GM12878 (cell line): ENCODE measurements around the gene CSRNP2. TPM values are rescaled to one million over a fixed set of nuclear protein-coding genes. Genes with fewer than 3 reads are reported as not detected.

Experiments
- ATAC-seq: fragments of 200-7000 bp; cut with Tn5 transposase; 3 replicates; pipeline ENCODE4 v1.9.1; 2020; ENCODE audit warnings: mild to moderate bottlenecking, moderate library complexity
- BruUV-seq: library from RNA; stranded (reverse); fragments of 400-500 nt; replicated peaks from 2 replicates; lab custom pipeline; 2021; lab: Mats Ljungman, UMichigan
- CTCF ChIA-PET: fragments of 300-600 bp; sonication (Branson Sonifier 250); formaldehyde crosslinking; extraction: SDS; loops from one replicate; lab custom pipeline; 2021; ENCODE audit warnings: inconsistent platforms; lab: Yijun Ruan, JAX
- POLR2A ChIA-PET: fragments of 350-600 bp; formaldehyde crosslinking; extraction: SDS; loops from one replicate; lab custom pipeline; 2021; ENCODE audit warnings: inconsistent platforms; lab: Charles Lee
- RAD21 ChIA-PET: fragments of 300-600 bp; sonication (Branson Sonifier 250); formaldehyde crosslinking; loops from one replicate; lab custom pipeline; 2023; ENCODE audit warnings: antibody characterized with exemption; ENCODE audit not compliant: unreplicated experiment; lab: Charles Lee
- SMC1A ChIA-PET: fragments of 300-600 bp; sonication (Branson Sonifier 250); formaldehyde crosslinking; loops from one replicate; lab custom pipeline; 2023; ENCODE audit not compliant: unreplicated experiment, uncharacterized antibody; lab: Charles Lee
- DNase-seq: peaks from one replicate; pipeline ENCODE4 v3.0.0-alpha.2; 2011; ENCODE audit warnings: low read depth, low spot score
- FAIRE-seq: peaks from 3 replicates; lab custom pipeline; 2011; peaks lifted over from hg19 to GRCh38; lab: Jason Lieb, UNC
- H2AFZ ChIP-seq: 2 replicates; pipeline ENCODE4 v1.6.0; 2011; ENCODE audit warnings: low read depth, low read length, control low read depth; ENCODE audit not compliant: control insufficient read depth
- H3K27ac ChIP-seq: 2 replicates; pipeline ENCODE4 v1.5.1; 2011; ENCODE audit warnings: control low read depth; ENCODE audit not compliant: control insufficient read depth, insufficient read depth
- H3K27me3 ChIP-seq, 2 experiments: replicated peaks in 1 of 2; 2 replicates each; pipeline versions ENCODE4 v1.6.0 to v1.6.1; 2011; ENCODE audit warnings: low read length in 1 of 2; ENCODE audit not compliant: control insufficient read depth in 2 of 2, insufficient read depth in 2 of 2
- H3K36me3 ChIP-seq, 2 experiments: 2 replicates each; pipeline ENCODE4 v1.5.1; 2011; ENCODE audit warnings: low read length in 1 of 2; ENCODE audit not compliant: control insufficient read depth in 2 of 2, insufficient read depth in 2 of 2
- H3K4me1 ChIP-seq: 2 replicates; pipeline ENCODE4 v1.6.1; 2011; ENCODE audit warnings: mild to moderate bottlenecking, low read length, moderate library complexity, mixed read lengths; ENCODE audit not compliant: control insufficient read depth, insufficient read depth
- H3K4me2 ChIP-seq: 2 replicates; pipeline ENCODE4 v1.6.0; 2011; ENCODE audit warnings: control low read depth; ENCODE audit not compliant: control insufficient read depth, insufficient read depth
- H3K4me3 ChIP-seq: fragments of 200-600 bp; sonication (generic); 2 replicates; pipeline ENCODE4 v1.5.1; 2016
- H3K79me2 ChIP-seq: 2 replicates; pipeline ENCODE4 v1.6.0; 2011; ENCODE audit warnings: low read length; ENCODE audit not compliant: control insufficient read depth, insufficient read depth
- H3K9ac ChIP-seq: 2 replicates; pipeline ENCODE4 v1.8.0; 2011; ENCODE audit warnings: low read length, control low read depth, mixed read lengths; ENCODE audit not compliant: control insufficient read depth, insufficient read depth
- H3K9me3 ChIP-seq: replicated peaks from 3 replicates; pipeline ENCODE4 v1.5.1; 2011; ENCODE audit warnings: mild to moderate bottlenecking, low read length; ENCODE audit not compliant: control insufficient read depth, insufficient read depth
- H4K20me1 ChIP-seq: 2 replicates; pipeline ENCODE4 v1.6.0; 2011; ENCODE audit not compliant: control insufficient read depth, insufficient read depth
- IKZF1 ChIP-seq: fragments of 450-650 bp; conservative IDR thresholded peaks from 2 replicates; pipeline ENCODE4 v1.6.1; 2017; ENCODE audit warnings: antibody characterized with exemption, mild to moderate bottlenecking
- JUNB ChIP-seq: IDR thresholded peaks from 2 replicates; pipeline ENCODE4 v1.6.1; 2016; ENCODE audit warnings: antibody characterized with exemption, mild to moderate bottlenecking
- MTA3 ChIP-seq: IDR thresholded peaks from 2 replicates; pipeline ENCODE4 v1.6.1; 2012; ENCODE audit warnings: low read length, inconsistent platforms, borderline replicate concordance
- SREBF2 ChIP-seq: IDR thresholded peaks from 2 replicates; pipeline ENCODE4 v1.6.1; 2012; ENCODE audit warnings: mild to moderate bottlenecking, low read length
- WGBS: methylation state at CpG from one replicate; pipeline ENCODE4 v1.1.6; 2016; ENCODE audit warnings: low lambda C conversion rate; ENCODE audit not compliant: insufficient replicate concordance, insufficient coverage; ENCODE audit errors: missing lambda C conversion rate; 5-methylcytosine and 5-hydroxymethylcytosine counted together
- in situ Hi-C: fragments of 300-500 bp; cut with MboI; formaldehyde crosslinking; loops from 9 replicates; pipeline ENCODE4 v1.14.3; 2018; ENCODE audit warnings: mixed read lengths
- intact Hi-C: fragments of 100-400 bp; cut with micrococcal nuclease; formaldehyde crosslinking; loops from one replicate; pipeline ENCODE4 v1.14.2; 2022; ENCODE audit not compliant: unreplicated experiment
- polyA plus RNA-seq, 11 experiments: library from polyadenylated mRNA; depleted of rRNA in 4 of 11; unstranded in 6 of 11; stranded (reverse) in 5 of 11; fragments of >200 nt; fragmentation: Nextera tagmentation in 4 of 11; fragmentation: Illumina TruSeq in 1 of 11; extraction: Ambion mirVana in 4 of 11; extraction: Trizol in 1 of 11; gene quantifications; 1 replicate in 1 of 11; 2 replicates in 10 of 11; pipeline versions ENCODE4 v1.2.1 to v1.2.3, GENCODE V29; 2011 to 2016; ENCODE audit warnings: inconsistent platforms in 2 of 11, missing spikeins in 2 of 11, low read depth in 1 of 11
- small RNA-seq: library from RNA; depleted of rRNA; stranded (forward); fragments of <200 nt; gene quantifications from one replicate; pipeline ENCODE3, GENCODE V24; 2014
- total RNA-seq, 4 experiments: library from RNA; depleted of rRNA in 3 of 4; stranded (reverse); fragments of >200 nt in 3 of 4; fragmentation: Illumina TruSeq in 1 of 4; extraction: Trizol in 1 of 4; gene quantifications; 2 replicates each; pipeline versions ENCODE4 v1.2.1 to v1.2.3, GENCODE V29; 2013 to 2021

CSRNP2 gene
- total and polyA plus RNA-seq, 10 of the 15 experiments (the other 5 are each of a cell fraction or from before 2014, with no cell fraction given) = 1.2 to 12.1 (median 6.3) TPM

- no peak for FAIRE-seq
- CTCF ChIA-PET = interaction anchor here (0.7 kb wide), 1 partner anchor 241 kb away, joined by 3 read pairs; no protein-coding TSS in a partner anchor
- POLR2A ChIA-PET = interaction anchor here (0.6 to 1.2 kb wide), 2 partner anchors 9 to 10 kb away, joined by 5 to 7 read pairs; no protein-coding TSS in a partner anchor
- no TSS peak for BruUV-seq
- TF ChIP-seq IKZF1 = no peak
- TF ChIP-seq MTA3 = no peak
- no peak for TF ChIP-seq JUNB
- no peak for TF ChIP-seq SREBF2
- RAD21 ChIA-PET = no interaction called here
- no peaks in the 10 kb centered on the region for H4K20me1 ChIP-seq
- no peaks in the 10 kb centered on the region; the same call in 1 of the 2 replicates for H3K79me2 ChIP-seq
- H3K4me2 ChIP-seq = no peak overlapping the region
- 98% methylated on average over 4 of the region's 4 CpGs for WGBS
- intact Hi-C loops (no loop called here), in situ Hi-C loops (no loop called here)
- SMC1A ChIA-PET = interaction anchor here (2.8 kb wide), 1 partner anchor 10 kb away, joined by 13 read pairs; no protein-coding TSS in a partner anchor
- H3K27me3 ChIP-seq = no peaks in the 10 kb centered on the region
- H3K4me3 ChIP-seq = no peak overlapping the region
- no peak overlapping the region for H3K9ac ChIP-seq
- H3K9me3 ChIP-seq = no peaks in the 10 kb centered on the region
- peaks cover 0 to 2% of the 10 kb centered on the region in 2 experiments; a peak in 2 of 4 replicates for H3K36me3 ChIP-seq
- no peak for DNase-seq
- ATAC-seq = no peak
- no peaks in the 10 kb centered on the region; the same call in 1 of the 2 replicates for H3K4me1 ChIP-seq
- no peak overlapping the region for H3K27ac ChIP-seq
- H2AFZ ChIP-seq = no peak overlapping the region
Measured at GRCh38 chr12:51011955-51012354, 71.4 kb downstream of the CSRNP2 start.

Small RNAs within 50 kb of the gene (small RNA-seq; reads per million reads assigned to genes)
- not detected for gene RNU6-1273P
- gene RNU6-87P = not detected

Other genes starting within 250 kb of the CSRNP2 start
Only the 7 nearest of the 9 such genes appear.
- not detected in 2 replicates for gene HIGD1C, start 131.1 kb downstream of the CSRNP2 start, total RNA-seq (2014; rRNA removed)
- not detected in 2 replicates for gene HIGD1C, start 131.1 kb downstream of the CSRNP2 start, total RNA-seq (2014; rRNA removed; fragmentation: Illumina TruSeq; extraction: Trizol)
- not detected in 2 replicates for gene HIGD1C, start 131.1 kb downstream of the CSRNP2 start, total RNA-seq (2021)
- gene HIGD1C, start 131.1 kb downstream of the CSRNP2 start, polyA plus RNA-seq (2011; rRNA removed) = not detected in 2 replicates
- not detected in 2 replicates for gene HIGD1C, start 131.1 kb downstream of the CSRNP2 start, polyA plus RNA-seq (2014; fragmentation: Illumina TruSeq; extraction: Trizol)
- gene HIGD1C, start 131.1 kb downstream of the CSRNP2 start, polyA plus RNA-seq (2014; fragmentation: Nextera tagmentation; extraction: Ambion mirVana) = not detected
- not detected in 2 replicates for gene HIGD1C, start 131.1 kb downstream of the CSRNP2 start, polyA plus RNA-seq (2014; rRNA removed)
- not detected for gene HIGD1C, start 131.1 kb downstream of the CSRNP2 start, polyA plus RNA-seq (2016; fragmentation: Nextera tagmentation; extraction: Ambion mirVana)
- gene SLC11A2, start 57.2 kb downstream of the CSRNP2 start, total RNA-seq (2014; rRNA removed) = 22.1 and 22.2 TPM in 2 replicates
- gene SLC11A2, start 57.2 kb downstream of the CSRNP2 start, total RNA-seq (2014; rRNA removed; fragmentation: Illumina TruSeq; extraction: Trizol) = 15.2 and 17.7 TPM in 2 replicates
- gene SLC11A2, start 57.2 kb downstream of the CSRNP2 start, total RNA-seq (2021) = 13.4 and 19.0 TPM in 2 replicates
- gene SLC11A2, start 57.2 kb downstream of the CSRNP2 start, polyA plus RNA-seq (2011; rRNA removed) = 27.5 and 29.4 TPM in 2 replicates
- 15.1 and 21.3 TPM in 2 replicates for gene SLC11A2, start 57.2 kb downstream of the CSRNP2 start, polyA plus RNA-seq (2014; fragmentation: Illumina TruSeq; extraction: Trizol)
- 1 to 10 TPM; 6.2 to 9.0 TPM for gene SLC11A2, start 57.2 kb downstream of the CSRNP2 start, polyA plus RNA-seq (2014; fragmentation: Nextera tagmentation; extraction: Ambion mirVana)
- gene SLC11A2, start 57.2 kb downstream of the CSRNP2 start, polyA plus RNA-seq (2014; rRNA removed) = 16.0 and 19.3 TPM in 2 replicates
- gene SLC11A2, start 57.2 kb downstream of the CSRNP2 start, polyA plus RNA-seq (2016; fragmentation: Nextera tagmentation; extraction: Ambion mirVana) = 10 to 100 TPM; 14.5 to 15.9 TPM
- 59.9 and 72.0 TPM in 2 replicates for gene LETMD1, start 35.3 kb downstream of the CSRNP2 start, total RNA-seq (2014; rRNA removed)
- 54.9 and 58.3 TPM in 2 replicates for gene LETMD1, start 35.3 kb downstream of the CSRNP2 start, total RNA-seq (2014; rRNA removed; fragmentation: Illumina TruSeq; extraction: Trizol)
- gene LETMD1, start 35.3 kb downstream of the CSRNP2 start, total RNA-seq (2021) = 44.7 and 48.1 TPM in 2 replicates
- gene LETMD1, start 35.3 kb downstream of the CSRNP2 start, polyA plus RNA-seq (2011; rRNA removed) = 115 and 116 TPM in 2 replicates
- 91.2 and 91.8 TPM in 2 replicates for gene LETMD1, start 35.3 kb downstream of the CSRNP2 start, polyA plus RNA-seq (2014; fragmentation: Illumina TruSeq; extraction: Trizol)
- 10 to 100 TPM; 36.5 to 37.1 TPM for gene LETMD1, start 35.3 kb downstream of the CSRNP2 start, polyA plus RNA-seq (2014; fragmentation: Nextera tagmentation; extraction: Ambion mirVana)
- gene LETMD1, start 35.3 kb downstream of the CSRNP2 start, polyA plus RNA-seq (2014; rRNA removed) = 79.0 and 82.6 TPM in 2 replicates
- 10 to 100 TPM; 30.3 to 33.7 TPM for gene LETMD1, start 35.3 kb downstream of the CSRNP2 start, polyA plus RNA-seq (2016; fragmentation: Nextera tagmentation; extraction: Ambion mirVana)
- gene TFCP2, start 89.5 kb upstream of the CSRNP2 start, total RNA-seq (2014; rRNA removed) = 13.4 and 14.0 TPM in 2 replicates
- 13.0 and 13.9 TPM in 2 replicates for gene TFCP2, start 89.5 kb upstream of the CSRNP2 start, total RNA-seq (2014; rRNA removed; fragmentation: Illumina TruSeq; extraction: Trizol)
- gene TFCP2, start 89.5 kb upstream of the CSRNP2 start, total RNA-seq (2021) = 22.3 and 24.3 TPM in 2 replicates
- 25.1 and 26.3 TPM in 2 replicates for gene TFCP2, start 89.5 kb upstream of the CSRNP2 start, polyA plus RNA-seq (2011; rRNA removed)
- gene TFCP2, start 89.5 kb upstream of the CSRNP2 start, polyA plus RNA-seq (2014; fragmentation: Illumina TruSeq; extraction: Trizol) = 29.7 and 44.0 TPM in 2 replicates
- 1 to 10 TPM; 5.8 to 9.4 TPM for gene TFCP2, start 89.5 kb upstream of the CSRNP2 start, polyA plus RNA-seq (2014; fragmentation: Nextera tagmentation; extraction: Ambion mirVana)
- gene TFCP2, start 89.5 kb upstream of the CSRNP2 start, polyA plus RNA-seq (2014; rRNA removed) = 18.9 and 19.7 TPM in 2 replicates
- gene TFCP2, start 89.5 kb upstream of the CSRNP2 start, polyA plus RNA-seq (2016; fragmentation: Nextera tagmentation; extraction: Ambion mirVana) = 10 to 100 TPM; 12.1 to 15.0 TPM
- gene POU6F1, start 134.5 kb upstream of the CSRNP2 start, total RNA-seq (2014; rRNA removed) = 2.3 and 2.5 TPM in 2 replicates
- gene POU6F1, start 134.5 kb upstream of the CSRNP2 start, total RNA-seq (2014; rRNA removed; fragmentation: Illumina TruSeq; extraction: Trizol) = 0.83 and 1.0 TPM in 2 replicates
- gene POU6F1, start 134.5 kb upstream of the CSRNP2 start, total RNA-seq (2021) = 4.2 and 4.3 TPM in 2 replicates
- gene POU6F1, start 134.5 kb upstream of the CSRNP2 start, polyA plus RNA-seq (2011; rRNA removed) = 0.46 and 1.2 TPM in 2 replicates
- gene POU6F1, start 134.5 kb upstream of the CSRNP2 start, polyA plus RNA-seq (2014; fragmentation: Illumina TruSeq; extraction: Trizol) = 0.87 and 1.1 TPM in 2 replicates
- under 1 TPM; 0.26 to 0.31 TPM for gene POU6F1, start 134.5 kb upstream of the CSRNP2 start, polyA plus RNA-seq (2014; fragmentation: Nextera tagmentation; extraction: Ambion mirVana)
- gene POU6F1, start 134.5 kb upstream of the CSRNP2 start, polyA plus RNA-seq (2014; rRNA removed) = 2.2 TPM in 2 replicates
- 1 to 10 TPM in 1 of 2 experiments, under 1 TPM in 1; 0.86 to 1.4 TPM for gene POU6F1, start 134.5 kb upstream of the CSRNP2 start, polyA plus RNA-seq (2016; fragmentation: Nextera tagmentation; extraction: Ambion mirVana)
- 84.2 and 85.2 TPM in 2 replicates for gene DAZAP2, start 155.2 kb upstream of the CSRNP2 start, total RNA-seq (2014; rRNA removed)
- gene DAZAP2, start 155.2 kb upstream of the CSRNP2 start, total RNA-seq (2014; rRNA removed; fragmentation: Illumina TruSeq; extraction: Trizol) = 94.3 and 94.8 TPM in 2 replicates
- gene DAZAP2, start 155.2 kb upstream of the CSRNP2 start, total RNA-seq (2021) = 71.0 and 83.1 TPM in 2 replicates
- 228 and 267 TPM in 2 replicates for gene DAZAP2, start 155.2 kb upstream of the CSRNP2 start, polyA plus RNA-seq (2011; rRNA removed)
- gene DAZAP2, start 155.2 kb upstream of the CSRNP2 start, polyA plus RNA-seq (2014; fragmentation: Illumina TruSeq; extraction: Trizol) = 170 and 209 TPM in 2 replicates
- 100 to 1,000 TPM; 197 to 222 TPM for gene DAZAP2, start 155.2 kb upstream of the CSRNP2 start, polyA plus RNA-seq (2014; fragmentation: Nextera tagmentation; extraction: Ambion mirVana)
- gene DAZAP2, start 155.2 kb upstream of the CSRNP2 start, polyA plus RNA-seq (2014; rRNA removed) = 162 and 183 TPM in 2 replicates
- gene DAZAP2, start 155.2 kb upstream of the CSRNP2 start, polyA plus RNA-seq (2016; fragmentation: Nextera tagmentation; extraction: Ambion mirVana) = 100 to 1,000 TPM; 132 to 147 TPM
- 1.7 and 3.0 TPM in 2 replicates for gene SMAGP, start 186.8 kb upstream of the CSRNP2 start, total RNA-seq (2014; rRNA removed)
- gene SMAGP, start 186.8 kb upstream of the CSRNP2 start, total RNA-seq (2014; rRNA removed; fragmentation: Illumina TruSeq; extraction: Trizol) = 2.6 and 3.2 TPM in 2 replicates
- gene SMAGP, start 186.8 kb upstream of the CSRNP2 start, total RNA-seq (2021) = 3.1 and 4.0 TPM in 2 replicates
- gene SMAGP, start 186.8 kb upstream of the CSRNP2 start, polyA plus RNA-seq (2011; rRNA removed) = 0.26 and 0.42 TPM in 2 replicates
- 7.1 and 8.1 TPM in 2 replicates for gene SMAGP, start 186.8 kb upstream of the CSRNP2 start, polyA plus RNA-seq (2014; fragmentation: Illumina TruSeq; extraction: Trizol)
- 1 to 10 TPM; 5.3 to 6.3 TPM for gene SMAGP, start 186.8 kb upstream of the CSRNP2 start, polyA plus RNA-seq (2014; fragmentation: Nextera tagmentation; extraction: Ambion mirVana)
- 3.9 and 4.9 TPM in 2 replicates for gene SMAGP, start 186.8 kb upstream of the CSRNP2 start, polyA plus RNA-seq (2014; rRNA removed)
- gene SMAGP, start 186.8 kb upstream of the CSRNP2 start, polyA plus RNA-seq (2016; fragmentation: Nextera tagmentation; extraction: Ambion mirVana) = 1 to 10 TPM; 3.8 to 4.5 TPM